K562 (cell line): Measurements from ENCODE around the gene PDGFD. TPM values are rescaled to one million over a fixed set of nuclear protein-coding genes. Genes with fewer than 3 reads are reported as not detected.

Experiments used
- ATAC-seq: fragments of 200-7000 bp; cut with Tn5 transposase; 3 replicates; pipeline ENCODE4 v1.9.1; 2020; ENCODE audit warnings: moderate library complexity
- BruUV-seq: library from RNA; stranded (reverse); fragments of 400-500 nt; replicated peaks from 2 replicates; lab custom pipeline; 2021; lab: Mats Ljungman, UMichigan
- CTCF ChIA-PET: fragments of 300-600 bp; formaldehyde crosslinking; extraction: SDS; loops from one replicate; lab custom pipeline; 2021; ENCODE audit warnings: low intra/inter-chr PET ratio; lab: Yijun Ruan, JAX
- POLR2A ChIA-PET: fragments of 300-600, 350-650 bp; sonication (Branson Sonifier 250); formaldehyde crosslinking; extraction: SDS; loops from one replicate; lab custom pipeline; 2021; ENCODE audit warnings: antibody characterized with exemption, inconsistent platforms; lab: Yijun Ruan, JAX
- DNase-seq, 4 experiments: peaks; one replicate each; pipeline versions ENCODE4 v3.0.0 to v3.0.0-alpha.2; 2011 to 2018; ENCODE audit warnings: low spot score in 3 of 4, mixed read lengths in 3 of 4; ENCODE audit errors: extremely low read depth in 1 of 4
- FAIRE-seq: peaks from 2 replicates; lab custom pipeline; 2011; peaks lifted over from hg19 to GRCh38; lab: Jason Lieb, UNC
- H2AFZ ChIP-seq: 2 replicates; pipeline ENCODE4 v1.6.0; 2011; ENCODE audit warnings: low read depth, low read length, control low read depth, inconsistent platforms
- H3K27ac ChIP-seq: fragments of 200-600 bp; 3 replicates; pipeline ENCODE4 v1.8.0; 2011; ENCODE audit warnings: low read depth, mild to moderate bottlenecking, control low read depth, inconsistent platforms, low read length, moderate library complexity, mixed read lengths; ENCODE audit errors: extremely low read depth
- H3K27me3 ChIP-seq, 2 experiments: fragments of 300-600 bp in 1 of 2; 2 replicates in 1 of 2; 3 replicates in 1 of 2; pipeline versions ENCODE4 v1.6.0 to v1.8.0; 2011; ENCODE audit warnings: inconsistent platforms in 2 of 2, low read length in 2 of 2, mild to moderate bottlenecking in 1 of 2, mixed read lengths in 1 of 2, moderate library complexity in 1 of 2; ENCODE audit not compliant: control insufficient read depth in 2 of 2, insufficient read depth in 2 of 2
- H3K36me3 ChIP-seq: fragments of 300-600 bp; 3 replicates; pipeline ENCODE4 v1.8.0; 2011; ENCODE audit warnings: mild to moderate bottlenecking, low read length, inconsistent platforms; ENCODE audit not compliant: control insufficient read depth, insufficient read depth
- H3K4me1 ChIP-seq, 2 experiments: fragments of 200-600 bp in 1 of 2; replicated peaks in 1 of 2; 2 replicates in 1 of 2; 3 replicates in 1 of 2; pipeline versions ENCODE4 v1.5.1 to v1.8.0; 2011; ENCODE audit warnings: inconsistent platforms in 2 of 2, low read length in 2 of 2, mild to moderate bottlenecking in 1 of 2, mixed read lengths in 1 of 2, moderate library complexity in 1 of 2; ENCODE audit not compliant: control insufficient read depth in 2 of 2, insufficient read depth in 2 of 2
- H3K4me2 ChIP-seq: 2 replicates; pipeline ENCODE4 v1.6.1; 2011; ENCODE audit warnings: low read length, control low read depth, inconsistent platforms, mixed read lengths; ENCODE audit not compliant: insufficient read depth
- H3K4me3 ChIP-seq: fragments of 200-600 bp; sonication (generic), shearing (Covaris generic); 2 replicates; pipeline ENCODE4 v1.5.1; 2016; ENCODE audit warnings: control low read depth, inconsistent platforms
- H3K79me2 ChIP-seq: fragments of 200-600 bp; 3 replicates; pipeline ENCODE4 v1.8.0; 2011; ENCODE audit warnings: low read length, inconsistent platforms; ENCODE audit not compliant: control insufficient read depth, insufficient read depth
- H3K9ac ChIP-seq, 2 experiments: 2 replicates each; pipeline versions ENCODE4 v1.6.0 to v1.6.1; 2011; ENCODE audit warnings: low read depth in 2 of 2, low read length in 2 of 2, control low read depth in 1 of 2, inconsistent platforms in 1 of 2, mild to moderate bottlenecking in 1 of 2, mixed read lengths in 1 of 2; ENCODE audit not compliant: insufficient read depth in 1 of 2
- H3K9me1 ChIP-seq: one replicate; pipeline ENCODE4 v1.6.0; 2011; ENCODE audit warnings: inconsistent platforms, mild to moderate bottlenecking, low read length, moderate library complexity; ENCODE audit not compliant: control insufficient read depth, insufficient read depth
- H3K9me3 ChIP-seq: replicated peaks from 2 replicates; pipeline ENCODE4 v1.5.1; 2011; ENCODE audit warnings: low read depth, low read length, inconsistent platforms; ENCODE audit not compliant: control insufficient read depth, insufficient read depth
- H4K20me1 ChIP-seq: replicated peaks from 2 replicates; pipeline ENCODE4 v1.6.1; 2011; ENCODE audit warnings: low read length, inconsistent platforms, mixed read lengths; ENCODE audit not compliant: control insufficient read depth, insufficient read depth
- ARID2 ChIP-seq: fragments of 450-650 bp; IDR thresholded peaks from 2 replicates; pipeline ENCODE4 v1.6.1; 2017; ENCODE audit warnings: antibody characterized with exemption, mild to moderate bottlenecking
- CREB3L1 ChIP-seq: fragments of 450-650 bp; IDR thresholded peaks from 2 replicates; pipeline ENCODE4 v1.6.1; 2014; ENCODE audit warnings: low read depth, mild to moderate bottlenecking, moderate library complexity, borderline replicate concordance
- EWSR1 ChIP-seq: fragments of 450-650 bp; IDR thresholded peaks from 2 replicates; pipeline ENCODE4 v1.6.1; 2018; ENCODE audit warnings: borderline replicate concordance, mild to moderate bottlenecking, low read depth, moderate library complexity; ENCODE audit not compliant: partially characterized antibody
- HEY1 ChIP-seq: fragments of 250-450 bp; sonication (Bioruptor Pico); IDR thresholded peaks from 2 replicates; pipeline ENCODE4 v1.5.0; 2020; ENCODE audit warnings: mild to moderate bottlenecking, moderate library complexity, borderline replicate concordance
- MXD1 ChIP-seq: fragments of 250-450 bp; sonication (Bioruptor Pico); IDR thresholded peaks from 2 replicates; pipeline ENCODE4 v1.8.0; 2021; ENCODE audit warnings: borderline replicate concordance, mild to moderate bottlenecking, moderate library complexity; ENCODE audit not compliant: poor library complexity, severe bottlenecking
- NCOA2 ChIP-seq, 2 experiments: fragments of 450-650 bp; IDR thresholded peaks; 2 replicates each; pipeline ENCODE4 v1.6.1; 2018; ENCODE audit warnings: mild to moderate bottlenecking in 2 of 2, moderate library complexity in 1 of 2; ENCODE audit not compliant: partially characterized antibody in 2 of 2
- OTX1 ChIP-seq: fragments of 450-650 bp; formaldehyde crosslinking; IDR thresholded peaks from 2 replicates; pipeline ENCODE4 v1.4.0; 2022; ENCODE audit warnings: mild to moderate bottlenecking
- PHF8 ChIP-seq: fragments of 200-600 bp; sonication (generic); IDR thresholded peaks from 2 replicates; pipeline ENCODE4 v1.6.1; 2012; ENCODE audit warnings: mixed run types, mild to moderate bottlenecking, inconsistent platforms, low read length, moderate library complexity, borderline replicate concordance
- PHTF2 ChIP-seq: fragments of 250-450 bp; sonication (Bioruptor Pico); IDR thresholded peaks from 2 replicates; pipeline ENCODE4 v1.5.0; 2021; ENCODE audit warnings: mild to moderate bottlenecking
- SMC3 ChIP-seq: conservative IDR thresholded peaks from 2 replicates; pipeline ENCODE4 v1.6.1; 2011; ENCODE audit warnings: low read depth, low read length, improper control_type of control experiment; ENCODE audit not compliant: insufficient read depth
- TEAD4 ChIP-seq, 2 experiments: sonication (generic) in 1 of 2; formaldehyde crosslinking in 1 of 2; IDR thresholded peaks; 2 replicates each; pipeline versions ENCODE4 v1.6.1 to v1.8.0; 2012 to 2022; ENCODE audit warnings: borderline replicate concordance in 1 of 2, inconsistent platforms in 1 of 2, low read length in 1 of 2, mild to moderate bottlenecking in 1 of 2, missing genetic modification reagents in 1 of 2
- WGBS: fragments of 100-300 bp; shearing (Covaris generic); methylation state at CpG from one replicate; pipeline ENCODE4 v1.1.6; 2016; ENCODE audit warnings: low coverage, mixed read lengths; ENCODE audit not compliant: insufficient coverage; ENCODE audit errors: missing lambda C conversion rate; 5-methylcytosine and 5-hydroxymethylcytosine counted together
- in situ Hi-C: fragments of 300-500 bp; cut with MboI; formaldehyde crosslinking; loops from 4 replicates; pipeline ENCODE4 v1.15.0; 2018; ENCODE audit warnings: inconsistent platforms, mixed read lengths
- intact Hi-C: fragments of 100-400 bp; cut with micrococcal nuclease; formaldehyde crosslinking; loops from 2 replicates; pipeline ENCODE4 v1.14.2; 2022
- polyA plus RNA-seq, 8 experiments: library from polyadenylated mRNA; depleted of rRNA in 4 of 8; stranded (reverse) in 5 of 8; unstranded in 3 of 8; fragments of >200 nt; fragmentation: Nextera tagmentation in 2 of 8; fragmentation: Illumina TruSeq in 1 of 8; extraction: Ambion mirVana in 2 of 8; extraction: Trizol in 1 of 8; gene quantifications; 2 replicates each; pipeline versions ENCODE4 v1.2.1 to v1.2.3, GENCODE V29; 2011 to 2014; ENCODE audit warnings: inconsistent platforms in 1 of 8, missing spikeins in 1 of 8
- total RNA-seq, 7 experiments: library from RNA; depleted of rRNA in 6 of 7; stranded (reverse); fragments of >200 nt in 6 of 7; fragmentation: Illumina TruSeq in 2 of 7; extraction: Trizol in 2 of 7; gene quantifications; 2 replicates each; pipeline versions ENCODE4 v1.2.1 to v1.2.3, GENCODE V29; 2011 to 2021; ENCODE audit warnings: low replicate concordance in 1 of 7

Gene PDGFD
- total and polyA plus RNA-seq, 9 of the 15 experiments (the other 6 are each of a cell fraction or from before 2014, with no cell fraction given) = 0.11 TPM; not detected in 8

GRCh38 chr11:103980108-103980507 is 183.8 kb downstream of the PDGFD start:
- H3K4me1 ChIP-seq = no peaks in the 10 kb centered on the region
- H3K27me3 ChIP-seq = no peaks in the 10 kb centered on the region
- no peak overlapping the region for H2AFZ ChIP-seq
- H3K79me2 ChIP-seq = no peaks in the 10 kb centered on the region
- FAIRE-seq = no peak
- no peaks in the 10 kb centered on the region for H3K9me3 ChIP-seq
- no peak overlapping the region for H3K4me3 ChIP-seq
- CTCF ChIA-PET = no interaction called here
- intact Hi-C loops = no loop called here
- H3K4me2 ChIP-seq = no peak overlapping the region
- no peaks in the 10 kb centered on the region for H4K20me1 ChIP-seq
- in situ Hi-C loops = no loop called here
- TF ChIP-seq ARID2 (no peak), PHTF2 (CRISPR knock-in tag) (no peak), NCOA2 (IDR thresholded peaks at IDR 0.05; ENCODE audit: partially characterized antibody in 2 of 2) (no peak), SMC3 (no peak), TEAD4 (IDR thresholded peaks at IDR 0.05; ENCODE audit: low read length) (no peak), TEAD4 (CRISPR knock-in tag; IDR thresholded peaks at IDR 0.05; ENCODE audit: borderline replicate concordance) (no peak), CREB3L1 (no peak), HEY1 (CRISPR knock-in tag) (no peak), MXD1 (CRISPR knock-in tag) (no peak), PHF8 (no peak), EWSR1 (no peak), OTX1 (CRISPR knock-in tag) (no peak)
- TF ChIP-seq, all 486 proteins: peak for 0
- no peak overlapping the region for H3K27ac ChIP-seq
- WGBS = 0% methylated on average over 1 of the region's 1 CpG
- no peak for ATAC-seq
- H3K9ac ChIP-seq = no peak overlapping the region
- POLR2A ChIA-PET = no interaction called here
- H3K36me3 ChIP-seq = no peaks in the 10 kb centered on the region
- no TSS peak for BruUV-seq
- no peaks in the 10 kb centered on the region for H3K9me1 ChIP-seq
- no peak for DNase-seq
